Limb (tissue), 2 donors: ENCODE results near the gene CMC2.

Experiments
- DNase-seq, 2 donors: peaks; one replicate each; pipeline ENCODE4 v3.0.0-alpha.2; 2016; ENCODE audit errors: extremely low spot score in 2 of 2

CMC2 gene

GRCh38 chr16:80974649-80975376 is 31.9 kb downstream of the CMC2 start:
- no peak for DNase-seq

DNA sequence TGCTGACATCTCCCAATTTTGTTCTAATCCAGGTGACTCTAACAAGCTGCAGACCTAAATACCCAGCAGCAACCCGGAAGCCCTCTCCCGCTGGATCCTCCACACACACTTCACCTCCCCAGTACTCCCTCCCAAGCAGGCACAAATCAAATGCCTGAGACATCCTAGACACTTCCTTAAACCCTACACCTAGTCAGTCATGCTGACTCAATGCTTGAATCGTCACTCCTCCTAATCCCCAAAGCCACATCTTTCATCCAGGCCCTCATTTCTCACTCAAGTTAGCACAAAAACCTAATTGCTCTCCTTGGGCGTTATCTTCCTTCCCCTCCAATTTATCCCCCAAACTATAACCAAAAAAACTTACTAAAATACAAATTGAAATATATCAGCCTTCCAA is 32.7 kb downstream of the CMC2 start:
- no peak for DNase-seq

GRCh38 chr16:80972611-80973010 is 34.1 kb downstream of the CMC2 start:
- DNase-seq = no peak

DNA sequence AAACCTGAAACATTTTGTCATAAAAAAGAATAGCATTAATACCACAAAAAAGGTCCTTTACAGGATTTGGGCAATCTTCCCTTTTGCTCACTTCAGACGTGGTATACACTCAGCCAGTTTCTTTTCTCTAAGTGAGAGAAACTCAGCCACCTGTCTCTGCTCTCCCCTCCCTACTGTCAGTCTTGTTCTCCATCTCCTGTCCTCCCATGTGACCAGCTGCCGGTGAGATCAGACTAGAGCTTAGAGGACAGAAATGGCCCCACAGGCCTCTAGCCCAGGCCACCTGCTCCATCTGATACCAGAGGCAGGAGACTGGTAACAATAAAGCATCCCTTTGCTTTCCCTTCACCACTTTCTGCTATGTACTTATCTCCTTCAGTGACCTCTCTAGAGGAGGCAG is 34.9 kb downstream of the CMC2 start:
- DNase-seq = no peak

DNA sequence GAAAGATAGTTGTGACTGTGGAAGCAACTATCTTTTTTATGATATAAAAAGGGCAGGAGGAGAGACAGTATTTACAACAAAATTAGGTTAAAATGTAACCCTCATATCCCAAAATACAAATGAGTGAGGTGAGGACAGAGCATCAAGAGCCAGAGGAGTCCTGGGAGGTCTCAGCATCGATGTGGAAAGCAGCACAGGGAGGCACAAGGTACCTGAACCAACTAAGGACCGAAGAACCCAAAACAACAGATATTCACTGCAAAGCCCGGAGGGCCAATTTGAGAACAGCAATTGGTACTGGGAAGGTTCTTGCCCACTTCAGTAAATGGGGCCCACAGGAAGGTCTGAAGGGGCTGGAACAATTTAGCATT is 37.6 kb downstream of the CMC2 start:
- DNase-seq = no peak

GRCh38 chr16:80968386-80969113 is 38.1 kb downstream of the CMC2 start:
- DNase-seq = no peak

DNA sequence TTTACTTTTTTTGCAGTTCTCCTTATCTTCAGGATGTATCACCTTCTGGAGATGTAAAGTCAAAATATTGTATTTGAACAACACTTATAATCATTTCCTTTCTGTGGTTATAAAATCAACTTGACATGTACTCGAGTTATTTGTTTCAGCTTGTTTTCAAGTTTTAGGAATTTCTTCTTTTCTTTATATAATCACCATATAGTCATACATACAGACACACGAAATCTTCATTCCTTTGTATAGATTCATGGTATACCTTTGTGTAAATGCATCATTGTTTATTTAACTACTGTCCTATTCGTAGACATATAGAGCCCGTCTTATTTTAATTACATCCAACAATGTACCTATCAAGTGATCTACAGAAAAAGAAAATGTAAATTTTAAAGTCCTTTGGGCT is 40.1 kb downstream of the CMC2 start:
- no peak for DNase-seq

GRCh38 chr16:80964351-80964750 is 42.3 kb downstream of the CMC2 start:
- DNase-seq = no peak

- no peak for DNase-seq
Measured at GRCh38 chr16:80962879-80963278, 43.8 kb downstream of the CMC2 start.

GRCh38 chr16:80958284-80958683 is 48.4 kb downstream of the CMC2 start:
- no peak for DNase-seq

GRCh38 chr16:80954985-80955384 is 51.7 kb downstream of the CMC2 start:
- DNase-seq = no peak

- no peak for DNase-seq
Measured at GRCh38 chr16:80948886-80949493, 57.7 kb downstream of the CMC2 start.

DNA sequence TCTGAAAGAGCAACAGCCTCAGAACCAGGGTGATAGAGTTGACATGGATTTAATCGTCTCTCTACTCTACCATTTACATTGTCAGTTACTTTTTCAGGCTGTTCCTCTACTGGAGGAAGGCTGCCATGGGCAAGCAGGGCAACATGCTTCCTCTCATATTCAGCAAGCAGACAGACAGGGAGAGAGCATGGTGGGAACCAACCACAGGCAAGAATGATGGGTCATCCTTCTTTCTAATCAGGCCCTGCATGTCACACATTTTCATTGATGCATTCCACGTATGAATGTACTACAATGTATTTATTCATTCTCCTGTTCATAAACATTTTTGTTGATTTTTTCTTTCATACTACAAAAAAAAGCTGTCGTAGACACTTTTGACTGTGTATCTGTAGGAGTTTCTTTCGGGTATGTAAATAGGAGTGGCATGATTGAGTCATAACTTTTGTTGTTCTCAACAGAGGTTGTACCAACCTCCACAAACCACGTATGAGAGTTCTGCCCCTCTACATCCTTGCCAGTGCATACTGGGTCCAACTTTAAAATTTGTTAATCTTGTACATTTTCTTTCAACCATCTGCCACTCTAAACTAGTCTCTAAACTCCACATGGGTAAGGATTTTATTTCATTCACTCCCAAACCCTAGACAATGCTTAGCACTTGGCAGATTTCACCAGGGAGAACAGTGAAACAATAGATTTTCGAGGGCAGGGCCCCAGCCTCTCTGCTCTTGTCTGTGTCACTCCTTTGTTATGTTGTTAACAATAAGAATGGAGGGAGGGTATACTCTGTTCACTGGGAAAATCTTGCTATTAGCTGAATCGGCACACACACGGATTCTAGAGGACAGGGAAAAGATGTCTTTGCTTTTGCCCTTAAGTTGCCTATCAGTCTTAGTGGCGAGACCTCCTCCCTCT is 58.7 kb downstream of the CMC2 start:
- DNase-seq = no peak

DNA sequence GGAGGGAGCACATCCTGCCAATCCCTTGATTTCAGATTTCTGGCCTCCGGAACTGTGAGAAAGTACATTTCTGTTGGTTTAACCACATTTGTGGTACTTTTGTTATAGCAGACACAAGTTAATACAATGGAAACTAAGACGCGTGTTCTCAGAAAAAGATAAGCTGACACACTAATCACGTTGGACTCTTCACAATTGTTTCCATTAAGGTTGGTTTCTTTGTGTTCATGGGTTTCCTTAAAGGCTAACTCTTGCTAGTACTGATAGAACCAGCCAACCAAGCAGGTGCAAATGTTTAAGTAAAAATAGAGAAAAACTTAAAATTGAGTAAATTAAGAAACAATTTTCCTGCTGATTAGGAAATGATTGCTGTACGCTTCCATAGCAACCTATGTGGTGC is 59.4 kb downstream of the CMC2 start:
- no peak for DNase-seq

- DNase-seq = no peak
Measured at GRCh38 chr16:80946481-80946880, 60.2 kb downstream of the CMC2 start.

DNA sequence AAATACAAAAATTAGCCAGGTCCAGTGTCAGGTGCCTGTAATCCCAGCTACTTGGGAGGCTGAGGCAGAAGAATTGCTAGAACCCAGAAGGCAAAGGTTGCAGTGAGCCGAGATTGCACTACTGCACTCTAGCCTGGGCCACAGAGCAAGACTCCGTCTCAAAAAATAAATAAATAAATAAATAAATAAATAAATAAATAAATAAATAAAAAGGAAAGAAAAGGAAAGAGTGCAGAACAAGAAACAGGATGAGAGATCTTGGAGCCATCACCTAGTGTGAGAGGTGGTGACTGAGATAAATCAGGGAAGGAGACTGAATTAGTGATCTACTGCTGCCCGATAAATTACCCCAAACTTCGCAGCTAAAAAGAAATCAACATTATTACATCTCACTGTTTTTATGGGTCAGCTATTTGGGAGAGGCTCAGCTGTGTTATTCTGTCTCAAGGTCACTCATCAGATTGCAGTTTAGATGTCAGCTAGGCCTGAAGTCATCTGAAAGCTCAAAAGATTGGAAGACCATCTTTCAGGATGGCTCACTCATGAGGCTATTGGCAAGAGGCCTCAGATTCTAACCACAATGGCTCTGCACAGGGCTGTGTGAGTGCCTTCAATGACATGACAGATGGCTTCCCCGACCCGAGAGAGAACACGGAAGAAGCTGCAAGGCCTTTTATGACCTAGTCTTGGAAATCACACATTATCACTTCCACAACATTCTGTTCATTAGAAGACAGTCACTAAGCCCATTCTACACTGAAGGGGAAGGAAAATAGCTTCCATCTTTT is 66.4 kb downstream of the CMC2 start:
- DNase-seq = no peak

GRCh38 chr16:80938879-80939260 is 67.8 kb downstream of the CMC2 start:
- no peak for DNase-seq

- peak; percentile 73 to 86 for DNase-seq
Measured at GRCh38 chr16:80938004-80938878, 68.4 kb downstream of the CMC2 start.

GRCh38 chr16:80936410-80936809 is 70.3 kb downstream of the CMC2 start:
- no peak for DNase-seq

GRCh38 chr16:80935691-80936090 is 71.0 kb downstream of the CMC2 start:
- no peak for DNase-seq
